ENCODE data around the gene KIR2DL4.
"Not testable (repeated sequence)": the region's sequence is repeated elsewhere in the genome, so short reads cannot be mapped to it uniquely, and the experiment has no call there.

- not testable (repeated sequence) for TF ChIP-seq CTCF (IDR thresholded peaks at IDR 0.05; ENCODE audit: low read depth, low read length, missing input control); RAD21 (IDR thresholded peaks at IDR 0.05); SP1 (IDR thresholded peaks at IDR 0.05)
- TF ChIP-seq, protein P1, sequence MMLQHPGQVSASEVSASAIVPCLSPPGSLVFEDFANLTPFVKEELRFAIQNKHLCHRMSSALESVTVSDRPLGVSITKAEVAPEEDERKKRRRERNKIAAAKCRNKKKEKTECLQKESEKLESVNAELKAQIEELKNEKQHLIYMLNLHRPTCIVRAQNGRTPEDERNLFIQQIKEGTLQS (IDR thresholded peaks at IDR 0.05), result not testable (repeated sequence)
Measured at GRCh38 chr19:54837522-54837921, 34.1 kb downstream of the KIR2DL4 start.
